Fibroblast of skin of back (primary cell): ENCODE data around the gene BARX2.

Source experiments
- DNase-seq: peaks from one replicate; pipeline ENCODE4 v3.0.0-alpha.2; 2013

Gene BARX2

GRCh38 chr11:129440028-129440713 is 64.5 kb downstream of the BARX2 start:
- no peak for DNase-seq

GRCh38 chr11:129442171-129442570 is 66.5 kb downstream of the BARX2 start:
- DNase-seq, result no peak

- no peak for DNase-seq
These were observed 67.6 kb downstream of the BARX2 start for GRCh38 chr11:129443276-129443675.

GRCh38 chr11:129444274-129444673 is 68.6 kb downstream of the BARX2 start:
- DNase-seq, result no peak

DNA sequence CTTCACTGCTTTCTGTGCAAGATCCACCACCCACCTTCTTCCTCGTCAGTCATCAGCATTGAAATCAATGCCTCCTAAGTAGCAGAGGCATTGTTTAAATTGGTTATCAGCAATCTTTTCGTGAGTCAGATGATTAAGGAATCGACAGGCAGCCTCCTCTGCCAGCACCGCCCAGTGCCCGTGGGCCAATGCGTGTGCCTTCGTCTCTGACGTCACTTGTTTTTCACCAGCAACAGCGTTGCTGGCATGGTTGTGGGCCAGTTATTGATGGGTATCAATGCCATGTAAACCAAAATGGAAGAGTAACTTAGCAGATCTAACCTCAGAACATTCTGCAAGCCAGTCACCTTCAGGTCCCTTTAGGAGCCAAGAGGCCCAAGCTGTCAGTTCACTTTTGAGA is 69.6 kb downstream of the BARX2 start:
- DNase-seq, result no peak

- no peak for DNase-seq
These were observed 70.9 kb downstream of the BARX2 start for GRCh38 chr11:129446572-129446971.

- DNase-seq, result no peak
These were observed 72.1 kb downstream of the BARX2 start for GRCh38 chr11:129447654-129448239.

- no peak for DNase-seq
These were observed 75.9 kb downstream of the BARX2 start for GRCh38 chr11:129451524-129451923.

DNA sequence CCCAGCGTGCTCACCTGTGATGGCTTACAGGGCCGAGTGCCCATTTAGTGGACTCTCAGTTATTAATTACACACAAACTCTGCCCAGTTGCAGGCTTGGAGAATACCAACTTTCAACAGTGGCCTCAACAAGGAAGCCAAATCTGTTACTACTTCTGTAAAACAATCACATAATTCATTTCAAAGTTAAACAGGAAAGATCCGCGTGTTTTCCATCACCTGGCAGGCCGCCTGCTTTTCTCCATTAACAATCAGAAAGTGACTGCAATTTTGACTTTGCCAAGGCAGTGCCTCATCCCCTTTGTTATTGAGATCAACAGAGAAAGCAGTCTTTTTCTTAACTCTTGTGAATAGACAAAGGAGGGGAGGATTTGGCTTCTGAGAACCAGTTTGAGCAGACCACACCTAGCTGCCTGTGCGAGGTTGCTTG is 77.7 kb downstream of the BARX2 start:
- no peak for DNase-seq

DNA sequence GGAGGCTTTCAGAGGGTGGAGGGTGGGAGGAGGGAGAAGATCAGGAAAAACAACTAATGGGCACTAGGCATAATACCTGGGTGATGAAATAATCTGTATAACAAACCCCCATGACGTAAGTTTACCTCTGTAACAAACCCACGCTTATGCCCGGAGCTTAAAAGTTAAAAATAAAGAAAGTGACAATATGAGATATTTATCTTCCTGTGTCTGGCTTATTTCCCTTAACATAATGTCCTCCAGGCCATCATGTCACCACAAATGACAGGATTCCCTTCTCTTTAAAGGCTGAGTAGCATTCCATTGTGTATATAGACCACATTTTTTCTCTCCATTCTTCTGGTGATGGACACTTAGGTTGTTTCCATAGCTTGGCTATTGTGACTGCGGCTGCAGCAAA is 79.5 kb downstream of the BARX2 start:
- no peak for DNase-seq

GRCh38 chr11:129455756-129456655 is 80.4 kb downstream of the BARX2 start:
- no peak for DNase-seq

DNA sequence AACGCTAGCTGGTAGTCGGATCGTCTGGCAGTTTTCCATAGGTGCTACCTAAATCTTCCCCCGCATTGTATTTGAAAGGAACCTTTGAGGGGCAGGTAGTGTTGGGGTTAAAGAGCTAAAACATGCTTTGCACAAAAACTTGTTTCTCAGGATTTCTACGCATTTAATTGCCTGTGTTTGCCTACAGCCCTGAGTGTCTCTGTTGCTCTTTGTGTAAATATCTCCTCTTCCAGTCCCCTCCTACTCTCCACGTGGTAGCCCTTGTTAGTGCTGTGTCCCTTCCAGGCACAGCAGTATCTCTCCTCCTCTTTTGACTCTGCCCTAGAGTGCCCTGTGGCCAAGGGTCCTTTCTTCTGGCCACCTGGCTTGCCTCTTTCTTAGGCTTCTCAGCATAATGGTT is 81.7 kb downstream of the BARX2 start:
- no peak for DNase-seq

DNA sequence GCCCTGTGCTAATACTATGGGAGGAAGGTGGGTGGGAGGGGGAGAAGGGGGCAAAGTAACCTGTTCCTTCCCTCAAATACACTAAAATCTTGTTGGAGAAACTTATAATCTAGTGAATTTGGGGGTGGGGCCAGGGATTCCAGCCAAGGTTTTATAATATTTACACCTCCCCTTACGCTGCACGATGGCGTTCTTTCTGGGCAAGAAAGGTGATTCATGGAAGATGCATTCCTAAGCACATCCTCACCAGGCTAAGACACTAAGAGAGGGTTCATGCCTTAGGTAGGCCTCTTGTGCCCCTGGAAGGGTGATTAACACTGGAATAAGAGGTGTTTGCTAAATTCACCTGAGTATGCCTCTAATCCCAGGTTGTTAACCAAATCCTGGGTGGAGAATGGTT is 82.6 kb downstream of the BARX2 start:
- DNase-seq, result no peak

DNA sequence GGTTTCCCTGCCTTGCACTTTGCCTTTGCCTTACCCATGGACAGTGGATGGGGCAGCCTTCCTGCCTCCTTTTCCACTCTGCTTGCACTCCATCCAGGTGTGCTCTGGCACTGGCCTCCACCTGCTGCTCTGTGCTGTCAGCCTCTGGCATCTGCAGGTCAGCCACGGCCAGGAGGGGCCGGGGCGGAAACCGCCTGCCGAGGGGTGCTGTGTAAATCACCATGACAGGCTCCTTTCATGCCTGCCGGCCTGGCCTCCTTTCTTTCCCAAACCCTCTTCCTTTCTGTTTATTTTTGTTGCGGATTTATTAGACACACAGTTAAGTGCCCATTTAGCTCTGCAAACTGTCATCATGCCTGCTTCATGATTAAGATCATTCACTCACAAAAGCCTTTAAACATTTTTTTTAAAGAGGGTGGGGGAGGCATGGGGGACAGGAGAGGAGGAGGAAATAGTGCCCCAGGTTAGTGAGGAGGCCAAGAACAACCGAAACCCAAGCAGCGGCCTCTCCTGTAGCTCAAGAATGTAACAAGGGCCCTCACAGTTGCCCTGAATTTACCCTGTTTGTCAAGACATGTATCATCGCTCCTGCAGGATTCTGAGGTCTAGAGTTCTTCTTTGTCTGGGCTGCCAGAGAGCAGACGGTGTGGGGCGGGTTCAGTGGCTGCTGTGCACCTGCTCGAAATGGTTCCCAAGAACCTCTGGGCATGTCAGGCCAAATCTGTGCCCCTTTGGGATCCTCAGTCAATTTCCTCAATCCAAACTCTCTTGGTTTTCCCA is 83.3 kb downstream of the BARX2 start:
- DNase-seq, result no peak

DNA sequence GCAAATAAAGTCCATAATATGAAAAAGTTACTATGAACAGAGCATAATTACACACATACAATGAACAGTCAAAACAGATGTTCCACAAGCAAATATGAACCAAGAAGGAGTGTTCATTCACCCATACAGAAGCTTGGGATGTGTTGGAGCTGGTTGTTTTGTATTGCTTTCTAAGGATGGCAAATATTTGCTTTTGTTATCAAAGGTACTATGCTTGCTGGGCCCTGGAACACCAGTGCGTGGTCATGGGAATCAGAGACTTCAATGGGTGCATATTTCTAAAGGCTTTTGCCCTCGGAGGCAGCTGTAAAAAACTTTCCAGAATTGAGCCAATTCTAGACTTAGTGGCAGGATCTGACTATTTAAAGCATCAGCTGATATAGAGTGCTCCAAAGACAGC is 85.1 kb downstream of the BARX2 start:
- DNase-seq, result no peak

DNA sequence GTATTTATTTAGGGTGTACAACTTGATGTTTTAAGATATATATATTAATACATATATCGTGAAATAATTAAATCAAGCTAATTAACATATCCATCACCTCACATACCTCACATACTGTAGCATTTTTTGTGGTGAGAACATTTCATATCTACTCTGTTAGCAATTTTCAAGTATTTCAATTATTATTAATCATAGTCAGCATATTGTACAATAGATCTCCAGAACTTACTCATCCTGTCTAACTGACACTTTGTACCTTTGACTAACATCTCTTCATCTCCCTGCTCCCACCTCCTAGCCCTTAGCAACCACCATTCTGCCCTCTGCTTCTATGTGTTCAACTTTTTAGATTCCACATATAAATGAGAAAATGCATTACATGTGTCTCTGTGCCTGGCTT is 108.4 kb downstream of the BARX2 start:
- no peak for DNase-seq

- no peak for DNase-seq
These were observed 113.6 kb downstream of the BARX2 start for GRCh38 chr11:129489249-129489648.

DNA sequence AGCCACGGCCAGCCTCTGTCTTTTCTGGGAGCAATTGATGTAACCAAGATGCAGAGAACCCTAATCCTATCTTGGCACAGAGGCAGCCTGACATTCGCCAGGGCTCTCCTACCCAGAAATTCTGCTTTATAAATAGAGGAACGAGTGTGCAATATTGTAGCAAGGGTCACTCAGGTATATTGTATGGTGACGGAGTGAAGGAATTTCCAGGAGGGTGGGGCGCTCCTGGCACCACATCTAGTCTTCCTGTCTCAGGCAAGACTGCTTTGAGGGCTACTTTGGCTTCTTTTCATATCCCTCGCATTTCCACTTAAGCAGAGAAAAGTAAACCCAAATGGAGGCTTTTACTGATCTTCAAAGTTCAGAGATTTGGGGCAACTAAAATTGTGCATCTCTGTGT is 114.4 kb downstream of the BARX2 start:
- DNase-seq, result no peak

DNA sequence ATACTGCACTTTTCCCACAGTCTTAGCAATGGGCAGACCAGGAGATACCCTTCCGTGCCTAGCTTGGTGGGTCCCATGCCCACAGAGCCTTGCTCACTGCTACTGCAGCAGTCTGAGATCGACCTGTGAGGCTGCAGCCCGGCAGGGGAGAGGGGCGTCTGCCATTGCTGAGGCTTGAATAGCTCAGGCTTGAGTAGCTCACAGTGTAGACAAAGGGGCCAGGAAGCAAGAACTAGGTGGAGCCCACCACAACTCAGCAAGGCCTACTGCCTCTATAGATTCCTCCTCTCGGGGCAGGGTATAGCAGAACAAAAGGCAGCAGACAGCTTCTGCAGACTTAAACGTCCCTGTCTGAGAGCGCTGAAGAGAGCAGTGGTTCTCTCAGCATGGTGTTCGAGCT is 118.1 kb downstream of the BARX2 start:
- no peak for DNase-seq
